Measurements from ENCODE around the gene KIF5B.
"Not testable (repeated sequence)": the region's sequence is repeated elsewhere in the genome, so short reads cannot be mapped to it uniquely, and the experiment has no call there.

The KIF5B gene

GRCh38 chr10:32056136-32057035 lies at the start of gene KIF5B:
Gene KIF5B (minus strand): TSS chr10:32056425. CDS start chr10:32055973, 452 bp downstream.
- DNase-seq (ENCODE audit: low read depth in 2 of 3, low spot score in 2 of 3), result peak; percentile 68 to 80 (median 76)

DNA sequence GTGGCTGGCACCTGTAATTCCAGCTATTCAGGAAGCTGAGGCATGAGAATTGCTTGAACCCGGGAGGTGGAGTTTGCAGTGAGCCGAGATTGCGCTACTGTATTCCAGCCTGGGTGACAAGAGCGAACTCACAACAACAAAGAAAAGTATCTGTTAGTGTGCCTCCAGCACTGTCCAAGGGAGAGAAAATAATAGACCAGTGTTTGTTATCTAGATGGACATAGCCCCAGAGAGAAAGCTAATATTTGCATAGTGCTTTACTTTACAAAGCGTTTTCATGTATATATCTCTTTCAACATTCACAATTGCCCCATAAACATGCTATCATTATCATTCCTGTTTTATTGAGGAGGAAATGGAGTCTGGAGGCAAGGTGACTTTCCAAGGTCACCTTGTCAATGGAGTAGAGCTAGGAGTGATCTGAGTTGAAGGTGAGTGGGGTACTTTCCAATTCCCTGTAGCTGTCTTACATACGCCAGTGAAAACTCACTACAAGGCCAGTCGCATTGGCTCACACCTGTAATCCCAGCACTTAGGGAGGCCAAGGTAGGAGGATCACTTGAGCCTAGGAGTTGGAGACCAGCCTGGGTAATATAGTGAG lies 49.7 kb upstream of the KIF5B start:
- no peak for DNase-seq (ENCODE audit: low read depth in 2 of 3, low spot score in 2 of 3)

- DNase-seq (ENCODE audit: low read depth in 2 of 3, low spot score in 2 of 3), result no peak
These were observed 48.6 kb upstream of the KIF5B start for GRCh38 chr10:32104622-32105509.

DNA sequence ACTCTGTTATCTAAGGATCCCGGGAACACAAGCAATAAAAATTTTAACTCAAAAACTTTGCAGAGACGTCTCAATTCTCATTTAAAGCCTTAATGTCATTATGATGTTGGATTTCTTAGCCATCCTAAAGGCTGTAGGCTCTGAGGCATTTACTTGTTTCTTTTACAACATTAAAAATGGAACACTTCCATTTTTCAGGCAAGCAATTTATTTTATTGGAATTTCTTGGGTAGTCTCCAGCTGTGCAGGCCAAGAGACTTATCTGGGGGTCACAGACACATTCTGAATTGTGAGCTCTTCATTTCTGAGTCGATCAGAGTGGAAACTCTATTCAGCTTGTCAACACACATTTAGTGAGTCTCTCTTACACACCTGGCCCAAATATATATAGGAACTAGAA lies 48.0 kb upstream of the KIF5B start:
- no peak for DNase-seq (ENCODE audit: low read depth in 2 of 3, low spot score in 2 of 3)

- DNase-seq (ENCODE audit: low read depth in 2 of 3, low spot score in 2 of 3), result no peak
These were observed 47.5 kb upstream of the KIF5B start for GRCh38 chr10:32103721-32104120.

DNA sequence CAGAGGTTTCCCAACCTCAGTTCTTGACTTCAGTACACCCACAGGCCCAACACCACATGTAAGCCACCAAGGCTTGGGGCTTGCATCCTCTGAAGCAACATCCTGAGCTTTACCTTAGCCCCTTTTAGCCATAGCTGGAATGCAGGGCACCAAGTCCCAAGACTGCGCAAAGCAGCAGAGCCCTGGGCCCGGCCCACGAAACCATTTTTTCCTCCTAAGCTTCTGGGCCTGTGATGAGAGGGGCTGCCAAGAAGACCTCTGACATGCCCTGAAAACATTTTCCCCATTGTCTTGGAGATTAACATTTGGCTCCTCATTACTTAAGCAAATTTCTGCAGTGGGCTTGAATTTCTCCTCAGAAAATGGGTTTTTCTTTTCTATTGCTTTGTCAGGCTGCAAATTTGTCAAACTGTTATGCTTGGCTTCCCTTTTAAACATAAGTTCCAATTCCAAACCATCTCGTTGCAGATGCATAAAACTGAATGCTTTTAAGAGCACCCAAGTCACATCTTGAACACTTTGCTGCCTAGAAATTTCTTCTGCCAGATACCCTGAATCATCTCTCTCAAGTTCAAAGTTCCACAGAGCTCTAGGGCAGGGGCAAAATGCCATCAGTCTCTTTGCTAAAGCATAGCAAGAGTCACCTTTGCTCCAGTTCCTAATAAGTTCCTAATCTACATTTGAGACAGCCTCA lies 42.5 kb upstream of the KIF5B start:
- DNase-seq (ENCODE audit: low read depth in 2 of 3, low spot score in 2 of 3), result not testable (repeated sequence)

DNA sequence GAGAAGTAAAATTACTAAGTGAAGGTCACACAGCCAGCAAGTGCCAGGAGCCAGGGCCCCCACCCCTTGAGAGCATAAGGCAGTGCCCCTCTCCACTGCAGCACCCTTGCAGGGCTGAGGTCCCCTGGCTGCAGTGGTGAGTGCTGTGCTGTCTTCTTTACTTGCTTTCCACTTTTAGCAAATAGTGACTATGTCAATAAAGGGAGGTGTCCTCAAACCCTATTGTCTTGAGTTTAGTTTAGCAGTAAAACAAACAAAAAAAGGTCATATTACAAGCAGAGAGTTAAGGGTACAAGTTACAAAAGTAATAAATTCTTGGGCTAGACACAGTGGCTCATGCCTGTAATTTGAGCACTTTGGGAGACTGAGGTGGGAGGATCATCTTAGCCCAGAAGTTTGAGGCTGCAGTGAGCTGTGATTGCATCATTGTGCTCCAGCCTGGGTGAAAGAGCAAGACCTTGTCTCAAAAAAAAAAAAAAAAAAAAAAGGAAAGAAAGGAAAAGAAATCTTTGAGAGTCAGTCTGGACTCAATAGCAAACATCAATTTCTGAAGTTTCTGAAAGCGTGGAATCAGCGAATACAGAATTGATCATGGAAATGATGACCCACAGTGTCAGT lies 39.0 kb upstream of the KIF5B start:
- DNase-seq (ENCODE audit: low read depth in 2 of 3, low spot score in 2 of 3), result no peak

DNA sequence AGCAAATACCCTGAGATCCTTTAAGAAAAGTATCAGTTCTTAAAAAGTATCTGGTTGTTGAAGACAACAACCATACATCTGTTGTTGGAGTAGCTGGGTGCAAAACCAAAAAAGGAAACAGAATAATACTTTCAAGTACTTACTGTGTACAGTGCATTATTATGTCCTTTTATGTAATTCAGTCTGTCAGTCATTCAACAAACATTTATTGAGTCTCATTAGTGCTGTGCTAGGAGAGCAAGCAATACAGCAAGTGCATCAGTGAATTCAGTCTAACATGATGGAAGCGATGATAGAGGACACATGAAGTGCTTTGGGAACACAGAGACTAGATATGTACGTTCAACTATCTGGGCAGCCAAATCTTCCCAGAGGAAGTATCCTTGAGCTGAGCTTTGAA lies 37.4 kb upstream of the KIF5B start:
- no peak for DNase-seq (ENCODE audit: low read depth in 2 of 3, low spot score in 2 of 3)

DNA sequence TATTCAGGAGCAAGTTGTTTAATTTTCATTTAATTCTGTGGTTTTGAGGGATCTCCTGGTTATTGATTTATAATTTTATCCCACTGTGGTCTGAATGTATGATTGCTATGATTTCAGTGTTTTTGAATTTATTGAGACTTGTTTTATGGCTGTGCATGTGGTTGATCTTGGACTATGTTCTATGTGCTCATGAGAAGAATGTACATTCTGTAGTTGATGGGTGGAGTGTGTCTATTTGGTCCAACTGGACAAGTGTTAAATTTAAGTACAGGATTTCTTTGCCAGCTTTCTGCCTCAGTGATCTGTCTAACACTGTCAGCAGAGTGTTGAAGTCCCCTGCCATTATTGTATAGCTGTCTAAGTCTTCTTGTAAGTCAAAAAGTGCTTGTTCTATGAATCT lies 34.8 kb upstream of the KIF5B start:
- no peak for DNase-seq (ENCODE audit: low read depth in 2 of 3, low spot score in 2 of 3)

DNA sequence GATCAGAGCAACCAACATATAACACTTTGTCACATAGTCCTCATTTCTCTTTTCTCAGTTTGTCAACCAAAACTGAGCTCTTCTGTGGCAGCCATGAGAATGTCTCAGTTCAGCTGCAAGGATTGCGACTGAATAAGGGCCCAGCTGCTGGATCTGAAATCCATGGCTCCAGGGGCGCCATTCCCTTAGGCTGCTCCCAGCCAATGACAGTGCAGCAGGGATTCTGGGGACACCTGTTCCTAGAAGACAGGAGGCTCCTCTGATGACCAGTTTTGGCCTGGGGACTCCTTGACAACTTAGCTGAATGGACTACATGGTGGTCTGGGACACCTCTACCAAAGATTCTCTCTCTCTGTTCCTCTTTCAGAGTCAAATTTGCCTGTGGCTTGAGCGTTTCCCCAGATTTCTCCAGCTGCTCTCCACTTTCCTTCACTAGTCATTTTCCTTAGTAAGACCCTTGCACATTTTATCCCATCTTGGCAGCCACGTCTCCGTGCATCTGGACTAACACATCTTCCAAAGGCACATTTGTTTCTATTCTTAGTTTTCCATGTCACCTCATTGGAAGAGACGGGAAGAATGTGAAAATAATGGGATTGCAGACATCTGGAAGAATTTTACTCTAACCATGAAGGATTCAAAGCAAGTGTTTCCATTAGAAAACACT lies 28.1 kb upstream of the KIF5B start:
- DNase-seq (ENCODE audit: low read depth in 2 of 3, low spot score in 2 of 3), result no peak

- no peak for DNase-seq (ENCODE audit: low read depth in 2 of 3, low spot score in 2 of 3)
These were observed 21.8 kb upstream of the KIF5B start for GRCh38 chr10:32077896-32078485.

DNA sequence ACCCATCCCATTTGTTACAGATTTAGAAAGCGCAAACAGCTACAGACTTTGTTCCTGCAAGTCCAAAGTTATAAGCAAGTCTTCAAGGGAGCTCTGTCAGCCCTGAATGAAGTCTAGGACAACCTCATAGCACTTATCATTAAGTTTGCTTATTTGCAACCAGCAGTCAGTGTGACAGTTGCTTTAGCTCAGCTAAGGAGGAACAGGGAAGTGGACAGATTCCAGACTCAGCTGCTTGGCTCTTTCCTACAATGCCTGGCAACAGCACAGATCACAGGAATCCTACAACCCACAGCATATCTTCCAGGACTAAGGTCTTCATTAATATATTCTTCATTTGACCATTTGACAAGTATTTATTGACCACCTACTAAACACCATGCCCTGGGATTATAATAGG lies 17.4 kb upstream of the KIF5B start:
- DNase-seq (ENCODE audit: low read depth in 2 of 3, low spot score in 2 of 3), result no peak

GRCh38 chr10:32073128-32073527 lies 16.9 kb upstream of the KIF5B start:
- DNase-seq (ENCODE audit: low read depth in 2 of 3, low spot score in 2 of 3), result no peak

GRCh38 chr10:32072025-32072800 lies 16.0 kb upstream of the KIF5B start:
- no peak for DNase-seq (ENCODE audit: low read depth in 2 of 3, low spot score in 2 of 3)

DNA sequence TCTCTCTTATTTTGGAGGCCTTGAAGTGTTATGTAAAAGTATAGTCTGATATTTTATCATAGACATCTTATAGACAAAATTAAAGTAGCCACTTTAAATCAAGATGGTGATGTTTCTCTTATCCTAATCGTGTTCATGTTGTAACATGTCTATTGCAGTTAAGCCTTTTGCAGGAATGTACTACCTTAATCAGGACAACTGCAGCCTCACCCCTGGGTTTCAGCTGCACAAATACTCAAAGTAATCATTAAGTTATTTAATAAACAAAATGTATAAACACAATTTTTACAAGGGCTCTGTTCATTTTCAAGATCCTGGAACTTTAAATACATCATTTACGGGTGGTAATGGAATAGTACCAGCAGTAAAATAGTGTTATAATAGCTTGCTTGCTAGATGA lies 14.4 kb upstream of the KIF5B start:
- no peak for DNase-seq (ENCODE audit: low read depth in 2 of 3, low spot score in 2 of 3)

GRCh38 chr10:32068569-32068968 lies 12.3 kb upstream of the KIF5B start:
- no peak for DNase-seq (ENCODE audit: low read depth in 2 of 3, low spot score in 2 of 3)

DNA sequence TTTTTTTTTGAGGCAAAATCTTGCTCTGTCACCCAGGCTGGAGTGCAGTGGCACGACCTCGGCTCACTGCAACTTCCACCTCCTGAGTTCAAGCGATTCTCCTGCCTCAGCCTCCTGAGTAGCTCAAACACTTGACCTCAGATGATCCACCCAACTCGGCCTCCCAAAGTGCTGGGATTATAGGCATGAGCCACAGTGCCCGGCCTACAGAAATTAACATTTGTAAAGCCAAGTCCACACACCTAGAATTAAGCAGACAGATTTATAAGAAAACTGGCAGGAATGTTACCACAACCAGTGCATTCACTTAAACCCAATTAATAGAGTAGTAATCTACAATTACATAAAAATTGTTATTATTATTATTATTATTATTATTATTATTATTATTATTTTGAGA lies 11.7 kb upstream of the KIF5B start:
- not testable (repeated sequence) for DNase-seq (ENCODE audit: low read depth in 2 of 3, low spot score in 2 of 3)

- no peak for DNase-seq (ENCODE audit: low read depth in 2 of 3, low spot score in 2 of 3)
These were observed 9.6 kb upstream of the KIF5B start for GRCh38 chr10:32065856-32066255.

- DNase-seq (ENCODE audit: low read depth in 2 of 3, low spot score in 2 of 3), result no peak
These were observed 5.2 kb upstream of the KIF5B start for GRCh38 chr10:32061440-32061839.
